ENCODE measurements around the gene IL10RA. TPM values are rescaled to one million over a fixed set of nuclear protein-coding genes. Genes with fewer than 3 reads are reported as not detected.

The IL10RA gene
- polyA plus RNA-seq, 1 experiment = not detected

- ChIA-PET CTCF (no interaction called here), POLR2A (no interaction called here)
- Histone ChIP-seq H3K4me3 (ENCODE audit: low read depth, low read length) (no peak overlapping the region), H3K27me3 (ENCODE audit: control insufficient read depth, insufficient read depth, low read length) (peaks cover 3% of the 10 kb centered on the region), H3K9me3 (ENCODE audit: control insufficient read depth, insufficient read depth, low read length) (no peaks in the 10 kb centered on the region), H3K27ac (ENCODE audit: low read depth, low read length) (no peak overlapping the region)
- no peak for DNase-seq (ENCODE audit: low read depth, low spot score)
- TF ChIP-seq CTCF (IDR thresholded peaks at IDR 0.05; ENCODE audit: low read depth, low read length) = no peak
Observed at GRCh38 chr11:118002541-118003423, 16.6 kb downstream of the IL10RA start.

DNA sequence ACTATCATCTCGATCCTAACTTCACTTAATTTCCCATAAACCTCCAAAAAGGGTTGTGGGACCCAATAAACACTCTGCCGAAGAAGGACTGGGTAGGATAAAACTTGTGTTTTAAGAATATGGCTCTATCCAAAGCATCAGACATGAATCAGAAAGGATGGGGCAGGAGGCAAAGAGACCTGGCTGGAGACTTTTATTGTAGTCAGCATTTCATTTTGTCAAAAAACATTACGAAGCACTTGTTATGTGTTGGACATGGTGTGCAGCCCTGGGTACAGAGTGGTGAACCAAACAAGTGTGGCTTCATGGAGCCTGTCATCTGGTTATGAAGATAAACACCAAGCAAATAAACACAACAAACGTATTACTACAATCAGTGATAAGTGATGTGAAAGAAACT is 17.3 kb downstream of the IL10RA start:
- TF ChIP-seq CTCF (IDR thresholded peaks at IDR 0.05; ENCODE audit: low read depth, low read length) = no peak
- H3K9me3 ChIP-seq (ENCODE audit: control insufficient read depth, insufficient read depth, low read length) = no peaks in the 10 kb centered on the region
- POLR2A ChIA-PET = no interaction called here
- CTCF ChIA-PET = no interaction called here
- no peak for DNase-seq (ENCODE audit: low read depth, low spot score)
- no peak overlapping the region for H3K4me3 ChIP-seq (ENCODE audit: low read depth, low read length)
- H3K27me3 ChIP-seq (ENCODE audit: control insufficient read depth, insufficient read depth, low read length) = peaks cover 3% of the 10 kb centered on the region
- H3K27ac ChIP-seq (ENCODE audit: low read depth, low read length) = no peak overlapping the region

DNA sequence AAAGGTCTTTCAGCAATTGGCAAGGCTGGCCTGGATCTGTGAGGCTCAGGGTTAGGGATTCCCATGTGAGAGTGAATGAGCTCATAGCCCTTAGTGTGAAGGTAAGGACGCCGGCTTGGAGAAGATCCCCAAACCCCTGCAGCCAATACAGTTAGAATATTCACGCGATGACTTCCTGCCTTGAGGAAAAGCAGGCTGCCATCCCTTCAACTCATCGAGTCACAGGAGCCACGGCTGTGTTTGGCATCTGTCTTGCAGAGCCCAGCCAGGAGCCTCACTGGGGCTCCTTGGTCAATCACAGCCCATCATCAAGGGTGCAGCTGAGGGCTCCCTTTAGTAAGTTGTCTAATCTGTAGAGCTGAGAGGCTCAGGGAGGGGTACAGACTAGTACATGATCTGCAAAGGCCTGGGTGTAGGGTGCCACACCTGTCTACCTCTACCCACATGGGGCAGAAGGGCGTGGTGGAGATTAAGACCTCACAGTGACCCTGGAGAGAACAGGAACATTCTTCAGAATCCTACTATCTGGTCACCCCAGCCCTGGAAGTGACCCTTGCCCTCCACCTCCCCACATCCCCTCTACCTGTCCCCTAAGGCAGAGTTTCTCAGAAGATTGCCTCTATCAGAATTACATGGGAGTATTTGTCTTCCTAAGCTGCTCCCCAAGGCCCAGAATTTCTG is 18.5 kb downstream of the IL10RA start:
- ChIA-PET CTCF (interaction anchor here (1.1 kb wide), 1 partner anchor 197 kb away, joined by 3 read pairs; no protein-coding TSS in a partner anchor), POLR2A (no interaction called here)
- H3K4me3 ChIP-seq (ENCODE audit: low read depth, low read length) = no peak overlapping the region
- H3K27ac ChIP-seq (ENCODE audit: low read depth, low read length) = no peak overlapping the region
- H3K27me3 ChIP-seq (ENCODE audit: control insufficient read depth, insufficient read depth, low read length) = peaks cover 3% of the 10 kb centered on the region
- H3K9me3 ChIP-seq (ENCODE audit: control insufficient read depth, insufficient read depth, low read length) = no peaks in the 10 kb centered on the region
- TF ChIP-seq CTCF (IDR thresholded peaks at IDR 0.05; ENCODE audit: low read depth, low read length) = no peak
- no peak for DNase-seq (ENCODE audit: low read depth, low spot score)

- no peak overlapping the region for H3K4me3 ChIP-seq (ENCODE audit: low read depth, low read length)
- H3K27me3 ChIP-seq (ENCODE audit: control insufficient read depth, insufficient read depth, low read length) = peaks cover 3% of the 10 kb centered on the region
- no peak overlapping the region for H3K27ac ChIP-seq (ENCODE audit: low read depth, low read length)
- ChIA-PET CTCF (interaction anchor here (1.1 kb wide), 1 partner anchor 198 kb away, joined by 3 read pairs; no protein-coding TSS in a partner anchor), POLR2A (no interaction called here)
- H3K9me3 ChIP-seq (ENCODE audit: control insufficient read depth, insufficient read depth, low read length) = no peaks in the 10 kb centered on the region
- DNase-seq (ENCODE audit: low read depth, low spot score) = no peak
- no peak for TF ChIP-seq CTCF (IDR thresholded peaks at IDR 0.05; ENCODE audit: low read depth, low read length)
Observed at GRCh38 chr11:118005224-118006152, 19.3 kb downstream of the IL10RA start.

Measured in AG04450 (cell line).